HepG2 (cell line): ENCODE measurements around the gene C5orf24. TPM values are rescaled to one million over a fixed set of nuclear protein-coding genes. Genes with fewer than 3 reads are reported as not detected.

Experiments used
- ERF ChIP-seq: IDR thresholded peaks from 2 replicates; pipeline ENCODE4 v1.6.1; 2018; ENCODE audit warnings: missing biosample characterization, missing genetic modification reagents
- FLYWCH1 ChIP-seq: sonication (generic); formaldehyde crosslinking; IDR thresholded peaks from 2 replicates; pipeline ENCODE4 v1.8.1; 2023; ENCODE audit warnings: mild to moderate bottlenecking, missing genetic modification reagents
- FOXO1 ChIP-seq: sonication (generic); formaldehyde crosslinking; IDR thresholded peaks from 2 replicates; pipeline ENCODE4 v1.4.0; 2020; ENCODE audit warnings: missing genetic modification reagents
- GZF1 ChIP-seq: sonication (generic); formaldehyde crosslinking; IDR thresholded peaks from 2 replicates; pipeline ENCODE4 v1.5.1; 2020; ENCODE audit warnings: mild to moderate bottlenecking, missing genetic modification reagents
- KDM5B ChIP-seq: sonication (generic); formaldehyde crosslinking; IDR thresholded peaks from 2 replicates; pipeline ENCODE4 v1.4.0; 2020; ENCODE audit warnings: missing genetic modification reagents, mild to moderate bottlenecking, borderline replicate concordance
- MEIS1 ChIP-seq: sonication (generic); formaldehyde crosslinking; IDR thresholded peaks from 2 replicates; pipeline ENCODE4 v1.9.0; 2021; ENCODE audit warnings: mild to moderate bottlenecking, missing genetic modification reagents, moderate library complexity, borderline replicate concordance
- POGZ ChIP-seq: sonication (generic); formaldehyde crosslinking; IDR thresholded peaks from 2 replicates; pipeline ENCODE4 v1.4.0; 2020; ENCODE audit warnings: mild to moderate bottlenecking, missing genetic modification reagents
- RCOR2 ChIP-seq: IDR thresholded peaks from 2 replicates; pipeline ENCODE4 v1.6.1; 2016; ENCODE audit warnings: missing biosample characterization, missing genetic modification reagents
- STAT5B ChIP-seq: sonication (generic); formaldehyde crosslinking; IDR thresholded peaks from 2 replicates; pipeline ENCODE4 v1.4.0; 2020; ENCODE audit warnings: missing genetic modification reagents
- TBX2 ChIP-seq: sonication (generic); formaldehyde crosslinking; IDR thresholded peaks from 2 replicates; pipeline ENCODE4 v1.5.0; 2020; ENCODE audit warnings: missing genetic modification reagents, mild to moderate bottlenecking, borderline replicate concordance
- TMF1 ChIP-seq: sonication (generic); formaldehyde crosslinking; IDR thresholded peaks from 2 replicates; pipeline ENCODE4 v1.8.1; 2022; ENCODE audit warnings: low read depth, missing genetic modification reagents
- WIZ ChIP-seq: sonication (generic); formaldehyde crosslinking; IDR thresholded peaks from 2 replicates; pipeline ENCODE4 v1.5.1; 2020; ENCODE audit warnings: mild to moderate bottlenecking, missing genetic modification reagents
- ZKSCAN8 ChIP-seq: IDR thresholded peaks from 2 replicates; pipeline ENCODE4 v1.6.1; 2016; ENCODE audit warnings: borderline replicate concordance, missing genetic modification reagents, missing compliant biosample characterization
- ZNF256 ChIP-seq: sonication (generic); formaldehyde crosslinking; conservative IDR thresholded peaks from 2 replicates; pipeline ENCODE4 v1.4.0; 2020; ENCODE audit warnings: missing genetic modification reagents
- polyA plus RNA-seq, 8 experiments: library from polyadenylated mRNA; depleted of rRNA in 3 of 8; stranded (reverse) in 7 of 8; unstranded in 1 of 8; fragments of >200 nt; fragmentation: Illumina TruSeq in 4 of 8; extraction: Trizol in 4 of 8; gene quantifications; 2 replicates each; pipeline versions ENCODE4 v1.2.1 to v1.2.3, GENCODE V29; 2011 to 2016; ENCODE audit warnings: low read depth in 4 of 8, missing spikeins in 1 of 8, mixed read lengths in 1 of 8; ENCODE audit not compliant: insufficient read depth in 1 of 8
- total RNA-seq, 5 experiments: library from RNA; depleted of rRNA; stranded (reverse); fragments of >200 nt; fragmentation: Illumina TruSeq; extraction: Trizol; gene quantifications; 2 replicates each; pipeline ENCODE4 v1.2.3, GENCODE V29; 2016; ENCODE audit warnings: low read depth in 1 of 5
- TF ChIP-seq, protein P1 (sequence below): sonication (generic); formaldehyde crosslinking; IDR thresholded peaks from 2 replicates; pipeline ENCODE4 v1.4.0; 2020; ENCODE audit warnings: missing genetic modification reagents
- TF ChIP-seq, protein P2 (sequence below): sonication (generic); formaldehyde crosslinking; IDR thresholded peaks from 2 replicates; pipeline ENCODE4; 2020; ENCODE audit warnings: missing genetic modification reagents, mild to moderate bottlenecking, borderline replicate concordance
- TF ChIP-seq, protein P3 (sequence below): sonication (generic); formaldehyde crosslinking; conservative IDR thresholded peaks from 2 replicates; pipeline ENCODE4 v1.4.0; 2020; ENCODE audit warnings: missing genetic modification reagents
- TF ChIP-seq, protein P4 (sequence below): sonication (generic); formaldehyde crosslinking; IDR thresholded peaks from 2 replicates; pipeline ENCODE4 v1.5.1; 2020; ENCODE audit warnings: mild to moderate bottlenecking, missing genetic modification reagents

C5orf24 gene
- total and polyA plus RNA-seq, 2 of the 13 experiments (the other 11 are each of a cell fraction or from before 2014, with no cell fraction given), result 34.6 to 41.5 TPM

DNA sequence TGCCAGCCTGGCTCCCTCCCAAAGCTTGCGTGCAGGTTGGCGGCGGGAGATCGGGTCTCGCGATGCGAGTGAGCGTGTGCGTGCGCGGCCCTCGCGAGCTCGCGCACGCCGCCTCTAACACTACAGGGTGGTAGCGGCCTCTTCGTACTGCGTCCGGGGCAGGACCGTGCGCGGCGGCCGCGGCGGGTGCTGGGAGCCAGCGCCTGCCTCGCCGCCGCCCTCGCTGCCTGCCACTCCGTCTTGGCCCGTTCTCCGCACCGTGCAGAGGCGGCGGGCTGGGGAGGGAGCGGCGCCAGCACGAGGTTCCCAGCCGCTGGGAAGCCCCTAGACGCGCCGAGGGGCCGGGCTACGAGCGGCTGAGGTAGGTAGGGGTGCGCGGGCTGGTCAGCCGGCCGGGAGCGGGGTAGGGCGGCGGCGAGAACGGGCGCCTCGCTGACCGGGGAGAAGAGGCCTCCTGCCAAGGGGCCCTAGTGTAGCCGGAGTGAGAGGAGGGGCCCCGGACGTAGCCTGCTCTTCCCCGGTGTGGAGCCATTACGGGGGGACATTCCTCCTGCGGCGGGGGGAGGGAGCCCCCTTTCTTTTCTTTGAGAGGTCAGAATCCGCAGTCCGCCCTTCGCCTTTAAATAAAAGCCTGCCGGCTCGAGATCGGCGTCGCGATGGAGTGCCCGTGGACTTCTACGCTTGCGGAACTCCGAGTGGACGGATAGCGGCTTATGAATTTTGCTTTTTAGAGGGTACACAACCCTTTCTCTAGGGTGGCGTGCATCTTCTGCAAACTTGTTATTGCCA lies at the start of gene C5orf24 (continued):
- TF ChIP-seq, protein P1, sequence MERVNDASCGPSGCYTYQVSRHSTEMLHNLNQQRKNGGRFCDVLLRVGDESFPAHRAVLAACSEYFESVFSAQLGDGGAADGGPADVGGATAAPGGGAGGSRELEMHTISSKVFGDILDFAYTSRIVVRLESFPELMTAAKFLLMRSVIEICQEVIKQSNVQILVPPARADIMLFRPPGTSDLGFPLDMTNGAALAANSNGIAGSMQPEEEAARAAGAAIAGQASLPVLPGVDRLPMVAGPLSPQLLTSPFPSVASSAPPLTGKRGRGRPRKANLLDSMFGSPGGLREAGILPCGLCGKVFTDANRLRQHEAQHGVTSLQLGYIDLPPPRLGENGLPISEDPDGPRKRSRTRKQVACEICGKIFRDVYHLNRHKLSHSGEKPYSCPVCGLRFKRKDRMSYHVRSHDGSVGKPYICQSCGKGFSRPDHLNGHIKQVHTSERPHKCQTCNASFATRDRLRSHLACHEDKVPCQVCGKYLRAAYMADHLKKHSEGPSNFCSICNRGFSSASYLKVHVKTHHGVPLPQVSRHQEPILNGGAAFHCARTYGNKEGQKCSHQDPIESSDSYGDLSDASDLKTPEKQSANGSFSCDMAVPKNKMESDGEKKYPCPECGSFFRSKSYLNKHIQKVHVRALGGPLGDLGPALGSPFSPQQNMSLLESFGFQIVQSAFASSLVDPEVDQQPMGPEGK (CRISPR knock-in tag), result peak; percentile 58
- TF ChIP-seq, protein P2, sequence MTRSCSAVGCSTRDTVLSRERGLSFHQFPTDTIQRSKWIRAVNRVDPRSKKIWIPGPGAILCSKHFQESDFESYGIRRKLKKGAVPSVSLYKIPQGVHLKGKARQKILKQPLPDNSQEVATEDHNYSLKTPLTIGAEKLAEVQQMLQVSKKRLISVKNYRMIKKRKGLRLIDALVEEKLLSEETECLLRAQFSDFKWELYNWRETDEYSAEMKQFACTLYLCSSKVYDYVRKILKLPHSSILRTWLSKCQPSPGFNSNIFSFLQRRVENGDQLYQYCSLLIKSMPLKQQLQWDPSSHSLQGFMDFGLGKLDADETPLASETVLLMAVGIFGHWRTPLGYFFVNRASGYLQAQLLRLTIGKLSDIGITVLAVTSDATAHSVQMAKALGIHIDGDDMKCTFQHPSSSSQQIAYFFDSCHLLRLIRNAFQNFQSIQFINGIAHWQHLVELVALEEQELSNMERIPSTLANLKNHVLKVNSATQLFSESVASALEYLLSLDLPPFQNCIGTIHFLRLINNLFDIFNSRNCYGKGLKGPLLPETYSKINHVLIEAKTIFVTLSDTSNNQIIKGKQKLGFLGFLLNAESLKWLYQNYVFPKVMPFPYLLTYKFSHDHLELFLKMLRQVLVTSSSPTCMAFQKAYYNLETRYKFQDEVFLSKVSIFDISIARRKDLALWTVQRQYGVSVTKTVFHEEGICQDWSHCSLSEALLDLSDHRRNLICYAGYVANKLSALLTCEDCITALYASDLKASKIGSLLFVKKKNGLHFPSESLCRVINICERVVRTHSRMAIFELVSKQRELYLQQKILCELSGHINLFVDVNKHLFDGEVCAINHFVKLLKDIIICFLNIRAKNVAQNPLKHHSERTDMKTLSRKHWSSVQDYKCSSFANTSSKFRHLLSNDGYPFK (CRISPR knock-in tag), result 0 out of 2 replicates have a peak, but pooled peaks have one; percentile 72
- TF ChIP-seq TBX2 (CRISPR knock-in tag), result peak; percentile 71
- 0 out of 2 replicates have a peak, but pooled peaks have one; percentile 13 for TF ChIP-seq RCOR2 (CRISPR knock-in tag)
- TF ChIP-seq TMF1, result peak; percentile 88
- TF ChIP-seq KDM5B (CRISPR knock-in tag), result peak; percentile 85
- TF ChIP-seq GZF1 (CRISPR knock-in tag), result no peak
- TF ChIP-seq MEIS1, result no peak; the same call in 1 of the 2 replicates
- TF ChIP-seq, protein P3, sequence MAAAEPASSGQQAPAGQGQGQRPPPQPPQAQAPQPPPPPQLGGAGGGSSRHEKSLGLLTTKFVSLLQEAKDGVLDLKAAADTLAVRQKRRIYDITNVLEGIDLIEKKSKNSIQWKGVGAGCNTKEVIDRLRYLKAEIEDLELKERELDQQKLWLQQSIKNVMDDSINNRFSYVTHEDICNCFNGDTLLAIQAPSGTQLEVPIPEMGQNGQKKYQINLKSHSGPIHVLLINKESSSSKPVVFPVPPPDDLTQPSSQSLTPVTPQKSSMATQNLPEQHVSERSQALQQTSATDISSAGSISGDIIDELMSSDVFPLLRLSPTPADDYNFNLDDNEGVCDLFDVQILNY (CRISPR knock-in tag), result peak; percentile 93
- TF ChIP-seq STAT5B (CRISPR knock-in tag), result no peak
- no peak for TF ChIP-seq ERF (CRISPR knock-in tag)
- TF ChIP-seq ZKSCAN8 (CRISPR knock-in tag), result no peak
- 0 out of 2 replicates have a peak, but pooled peaks have one; percentile 75 for TF ChIP-seq FLYWCH1
- TF ChIP-seq ZNF256 (CRISPR knock-in tag), result peak; percentile 62; the same call in 1 of the 2 replicates
- TF ChIP-seq WIZ, result no peak
- 0 out of 2 replicates have a peak, but pooled peaks have one; percentile 35 for TF ChIP-seq FOXO1 (CRISPR knock-in tag)
- peak; percentile 76 for TF ChIP-seq POGZ (CRISPR knock-in tag)
- TF ChIP-seq, protein P4, sequence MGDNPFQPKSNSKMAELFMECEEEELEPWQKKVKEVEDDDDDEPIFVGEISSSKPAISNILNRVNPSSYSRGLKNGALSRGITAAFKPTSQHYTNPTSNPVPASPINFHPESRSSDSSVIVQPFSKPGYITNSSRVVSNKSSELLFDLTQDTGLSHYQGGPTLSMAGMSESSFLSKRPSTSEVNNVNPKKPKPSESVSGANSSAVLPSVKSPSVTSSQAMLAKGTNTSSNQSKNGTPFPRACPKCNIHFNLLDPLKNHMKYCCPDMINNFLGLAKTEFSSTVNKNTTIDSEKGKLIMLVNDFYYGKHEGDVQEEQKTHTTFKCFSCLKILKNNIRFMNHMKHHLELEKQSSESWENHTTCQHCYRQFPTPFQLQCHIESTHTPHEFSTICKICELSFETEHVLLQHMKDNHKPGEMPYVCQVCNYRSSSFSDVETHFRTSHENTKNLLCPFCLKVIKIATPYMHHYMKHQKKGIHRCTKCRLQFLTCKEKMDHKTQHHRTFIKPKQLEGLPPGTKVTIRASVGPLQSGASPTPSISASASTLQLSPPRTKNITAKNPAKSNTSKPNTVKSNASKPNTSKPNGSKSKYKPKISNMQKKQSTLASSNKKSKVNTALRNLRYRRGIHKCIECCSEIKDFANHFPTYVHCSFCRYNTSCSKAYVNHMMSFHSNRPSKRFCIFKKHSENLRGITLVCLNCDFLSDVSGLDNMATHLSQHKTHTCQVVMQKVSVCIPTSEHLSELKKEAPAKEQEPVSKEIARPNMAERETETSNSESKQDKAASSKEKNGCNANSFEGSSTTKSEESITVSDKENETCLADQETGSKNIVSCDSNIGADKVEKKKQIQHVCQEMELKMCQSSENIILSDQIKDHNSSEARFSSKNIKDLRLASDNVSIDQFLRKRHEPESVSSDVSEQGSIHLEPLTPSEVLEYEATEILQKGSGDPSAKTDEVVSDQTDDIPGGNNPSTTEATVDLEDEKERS (CRISPR knock-in tag), result no peak; the same call in 1 of the 2 replicates
